Ammon's horn (tissue), 1 donor: ENCODE results near the gene SNAPIN.

Source experiments
- DNase-seq: peaks from one replicate; pipeline ENCODE4 v3.0.0-alpha.2; 2016; ENCODE audit warnings: low spot score

The SNAPIN gene

GRCh38 chr1:153678519-153679336 lies 20.2 kb downstream of the SNAPIN start, which contains the start of gene NPR1:
Gene NPR1, plus strand, starts transcription at chr1:153678688. Its CDS starts 421 bp downstream, at chr1:153679109.
- DNase-seq, result peak; percentile 23

GRCh38 chr1:153679337-153680119 lies 21.0 kb downstream of the SNAPIN start:
- no peak for DNase-seq

GRCh38 chr1:153680120-153680403 lies 21.6 kb downstream of the SNAPIN start:
- DNase-seq, result no peak

DNA sequence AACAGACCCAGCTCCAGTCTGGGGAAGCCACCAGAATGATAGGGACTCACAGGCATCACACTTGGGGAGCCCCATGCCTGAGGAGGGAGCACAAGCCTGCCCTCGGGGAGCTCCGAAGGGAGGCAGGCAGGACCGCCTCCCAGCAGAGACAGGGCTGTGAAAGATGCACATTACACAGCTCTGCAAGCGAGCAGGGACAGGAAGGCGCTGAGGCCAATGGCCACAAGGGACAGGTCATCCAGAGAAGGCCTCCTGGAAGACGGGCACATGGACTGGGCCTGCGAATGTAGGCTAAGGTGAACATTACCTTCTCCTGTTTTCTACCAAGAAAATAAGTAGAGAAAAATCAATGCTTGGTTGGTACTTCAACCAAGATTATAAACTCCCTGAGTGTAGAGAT lies 24.2 kb downstream of the SNAPIN start:
- no peak for DNase-seq

DNA sequence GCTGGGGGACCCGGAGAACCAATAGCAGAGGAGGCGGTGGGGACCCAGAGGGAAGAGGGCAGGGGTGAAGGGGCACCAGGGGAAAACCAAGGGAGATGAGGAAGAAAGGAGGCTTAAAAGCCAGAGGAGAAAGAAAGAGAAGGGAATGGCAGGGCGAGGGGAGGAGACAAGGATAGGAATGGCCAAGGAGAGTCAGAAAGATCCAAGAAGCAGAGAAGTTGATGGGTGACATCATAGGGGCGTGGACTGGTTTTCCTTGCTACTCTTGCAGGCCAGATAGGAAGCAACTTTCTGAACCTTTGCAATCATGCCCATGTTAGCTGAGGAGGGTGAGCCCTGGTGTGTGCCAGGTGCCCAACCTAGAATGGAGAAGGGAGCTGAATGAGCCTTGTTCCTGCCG lies 25.4 kb downstream of the SNAPIN start:
- DNase-seq, result no peak

GRCh38 chr1:153684892-153685291 lies 26.4 kb downstream of the SNAPIN start:
- no peak for DNase-seq

DNA sequence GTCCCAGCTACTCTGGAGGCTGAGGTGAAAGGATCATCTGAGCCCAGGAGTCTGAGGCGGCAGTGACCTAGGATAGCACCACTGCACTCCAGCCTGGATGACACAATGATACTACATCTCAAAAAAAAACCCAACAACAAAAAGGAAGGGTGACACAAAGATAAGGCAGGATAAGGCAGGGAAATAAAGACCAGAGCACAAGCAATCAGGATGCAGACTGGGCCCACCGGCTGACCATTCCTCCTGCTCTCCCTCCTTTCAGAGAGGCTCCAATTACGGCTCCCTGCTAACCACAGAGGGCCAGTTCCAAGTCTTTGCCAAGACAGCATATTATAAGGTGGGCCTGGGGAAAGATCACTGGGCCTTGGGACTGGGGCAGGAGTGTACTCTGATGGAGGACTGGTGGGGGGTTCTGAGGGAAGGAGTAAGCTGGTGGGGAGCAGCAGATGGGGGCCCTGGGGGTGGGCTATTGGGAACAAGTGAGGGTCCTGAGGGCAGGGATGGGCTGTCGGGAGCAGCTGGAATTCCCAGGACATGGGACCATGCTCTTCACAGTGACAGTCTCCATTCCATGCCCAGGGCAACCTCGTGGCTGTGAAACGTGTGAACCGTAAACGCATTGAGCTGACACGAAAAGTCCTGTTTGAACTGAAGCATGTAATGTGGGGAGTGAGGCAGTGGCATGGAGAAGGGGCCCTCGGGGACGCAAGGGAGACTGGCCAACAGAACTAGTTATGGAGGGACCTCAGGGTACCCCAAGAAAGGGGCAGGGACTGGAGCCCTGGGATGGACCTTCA lies 27.2 kb downstream of the SNAPIN start:
- DNase-seq, result no peak

- DNase-seq, result no peak
Measured at GRCh38 chr1:153687346-153688125, 29.0 kb downstream of the SNAPIN start.

DNA sequence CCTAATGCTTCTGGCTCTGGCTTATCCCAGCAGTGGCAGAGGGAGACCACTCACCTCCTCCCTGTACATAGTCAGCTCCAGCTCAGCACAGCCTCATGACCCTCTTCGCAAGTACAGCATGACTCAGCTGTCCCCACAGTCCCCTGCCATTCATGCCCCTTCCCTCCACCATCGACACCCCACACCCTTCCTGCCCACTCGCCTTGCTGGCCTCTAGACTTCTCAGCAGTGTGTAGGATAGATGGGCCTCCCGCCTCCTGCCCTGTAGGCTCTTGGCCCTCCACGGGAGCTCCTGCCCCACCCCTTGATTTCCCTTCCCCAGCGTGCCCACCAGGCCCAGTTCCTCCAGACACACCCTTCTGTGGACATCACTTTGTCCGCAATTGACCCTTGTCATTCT lies 29.8 kb downstream of the SNAPIN start:
- no peak for DNase-seq

GRCh38 chr1:153688736-153689328 lies 30.3 kb downstream of the SNAPIN start:
- DNase-seq, result no peak

- DNase-seq, result no peak
Measured at GRCh38 chr1:153693466-153693865, 35.0 kb downstream of the SNAPIN start.

- DNase-seq, result no peak
Measured at GRCh38 chr1:153696741-153697140, 38.2 kb downstream of the SNAPIN start.

- no peak for DNase-seq
Measured at GRCh38 chr1:153697191-153698019, 38.9 kb downstream of the SNAPIN start.

GRCh38 chr1:153698020-153698922 lies 39.8 kb downstream of the SNAPIN start:
- peak; percentile 19 for DNase-seq

DNA sequence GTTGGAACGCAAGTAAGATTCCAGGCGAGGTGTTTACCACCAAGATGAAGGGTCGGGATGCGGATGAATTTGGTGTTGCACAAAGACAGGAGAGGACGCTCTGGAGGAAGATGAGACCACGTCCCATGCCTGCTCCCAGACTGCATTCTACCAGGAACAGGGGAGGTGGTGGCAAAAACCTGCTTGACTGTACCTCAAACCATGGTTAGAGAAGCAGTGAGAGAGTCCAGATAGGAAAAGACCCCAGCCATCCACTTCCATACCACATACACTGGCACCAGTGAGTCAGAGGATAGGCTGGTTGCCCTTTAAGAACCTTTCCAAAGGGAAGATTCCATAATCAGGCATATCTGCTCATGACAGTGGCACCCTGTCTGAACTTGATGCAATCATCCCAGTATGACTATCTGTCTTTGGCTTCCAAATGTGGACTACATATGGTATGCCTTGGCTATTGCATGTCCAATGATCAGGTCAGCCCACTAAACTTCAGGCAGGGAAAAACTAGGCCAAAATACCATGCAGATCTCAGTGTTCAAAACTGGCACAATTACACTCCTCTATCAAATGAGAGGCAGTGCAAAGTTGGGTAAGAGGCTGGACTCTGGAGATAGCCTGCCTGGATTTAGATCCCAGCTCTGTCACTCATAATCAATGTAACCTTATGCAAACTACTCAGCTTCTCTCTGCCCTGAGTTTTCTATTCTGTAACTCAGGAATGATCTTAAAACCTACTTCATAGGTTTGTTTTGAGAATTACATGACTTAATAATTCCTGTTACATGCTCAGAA lies 40.6 kb downstream of the SNAPIN start:
- no peak for DNase-seq

DNA sequence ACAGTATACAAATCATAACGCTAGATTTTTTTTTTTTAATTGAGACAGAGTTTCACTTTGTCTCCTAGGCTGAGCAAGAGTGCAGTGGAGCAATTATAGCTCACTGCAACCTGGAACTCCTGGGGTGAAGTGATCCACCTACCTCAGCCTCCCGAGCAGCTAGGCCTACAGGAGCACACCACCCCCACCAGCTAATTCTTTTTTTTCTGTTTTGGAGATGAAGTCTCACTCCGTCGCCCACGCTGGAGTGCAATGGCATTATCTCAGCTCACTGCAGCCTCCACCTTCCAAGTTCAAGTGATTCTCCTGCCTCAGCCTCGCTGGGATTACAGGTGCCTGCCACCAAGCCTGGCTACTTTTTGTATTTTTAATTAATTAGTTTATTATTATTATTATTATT lies 41.3 kb downstream of the SNAPIN start:
- DNase-seq, result no peak

- no peak for DNase-seq
Measured at GRCh38 chr1:153705484-153705883, 47.0 kb downstream of the SNAPIN start.

- no peak for DNase-seq
Measured at GRCh38 chr1:153711026-153711425, 52.5 kb downstream of the SNAPIN start.
